Measurements from ENCODE around the gene HTR3D. TPM values are rescaled to one million over a fixed set of nuclear protein-coding genes. Genes with fewer than 3 reads are reported as not detected.

Gene HTR3D
- total and polyA plus RNA-seq, 2 of the 13 experiments (the other 11 are each of a cell fraction or from before 2014, with no cell fraction given) = not detected

DNA sequence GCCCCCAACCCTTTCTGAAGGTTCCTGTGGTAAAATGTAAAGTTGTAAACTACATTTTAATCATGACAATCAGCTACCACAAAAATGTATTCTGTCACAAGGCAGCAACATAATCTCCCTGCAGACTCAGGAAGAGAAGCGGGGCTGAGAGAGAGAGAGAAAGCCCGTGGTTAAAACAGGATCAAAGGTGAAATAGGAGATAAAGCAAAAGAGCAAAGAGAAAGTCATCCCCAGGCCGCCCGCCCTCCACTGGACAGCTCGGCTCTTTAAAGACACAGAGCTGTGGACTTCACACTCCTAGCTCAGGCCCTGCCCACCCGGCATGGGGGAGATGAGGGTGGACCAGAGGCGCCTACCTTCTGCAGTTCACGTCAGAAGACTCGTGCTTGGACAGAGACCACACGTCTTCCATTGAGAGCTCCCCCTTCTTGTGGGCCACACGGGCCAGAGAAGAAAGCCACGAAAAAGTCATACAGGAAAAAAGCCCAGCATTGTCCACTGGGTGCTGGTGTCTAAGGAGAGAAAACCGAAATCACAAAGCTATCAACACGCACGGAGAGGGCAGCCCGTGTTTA is 43.2 kb upstream of the HTR3D start (continued):
- TF ChIP-seq, protein P1, sequence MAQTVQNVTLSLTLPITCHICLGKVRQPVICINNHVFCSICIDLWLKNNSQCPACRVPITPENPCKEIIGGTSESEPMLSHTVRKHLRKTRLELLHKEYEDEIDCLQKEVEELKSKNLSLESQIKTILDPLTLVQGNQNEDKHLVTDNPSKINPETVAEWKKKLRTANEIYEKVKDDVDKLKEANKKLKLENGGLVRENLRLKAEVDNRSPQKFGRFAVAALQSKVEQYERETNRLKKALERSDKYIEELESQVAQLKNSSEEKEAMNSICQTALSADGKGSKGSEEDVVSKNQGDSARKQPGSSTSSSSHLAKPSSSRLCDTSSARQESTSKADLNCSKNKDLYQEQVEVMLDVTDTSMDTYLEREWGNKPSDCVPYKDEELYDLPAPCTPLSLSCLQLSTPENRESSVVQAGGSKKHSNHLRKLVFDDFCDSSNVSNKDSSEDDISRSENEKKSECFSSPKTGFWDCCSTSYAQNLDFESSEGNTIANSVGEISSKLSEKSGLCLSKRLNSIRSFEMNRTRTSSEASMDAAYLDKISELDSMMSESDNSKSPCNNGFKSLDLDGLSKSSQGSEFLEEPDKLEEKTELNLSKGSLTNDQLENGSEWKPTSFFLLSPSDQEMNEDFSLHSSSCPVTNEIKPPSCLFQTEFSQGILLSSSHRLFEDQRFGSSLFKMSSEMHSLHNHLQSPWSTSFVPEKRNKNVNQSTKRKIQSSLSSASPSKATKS (CRISPR knock-in tag; IDR thresholded peaks at IDR 0.05) = no peak
- TF ChIP-seq ZNF775 (CRISPR knock-in tag; IDR thresholded peaks at IDR 0.05; ENCODE audit: borderline replicate concordance) (peak; percentile 90), ELF1 (CRISPR knock-in tag; IDR thresholded peaks at IDR 0.05) (no peak; the same call in 1 of the 2 replicates), ZNF280B (CRISPR knock-in tag; IDR thresholded peaks at IDR 0.05; ENCODE audit: borderline replicate concordance) (no peak), ZNF552 (CRISPR knock-in tag; IDR thresholded peaks at IDR 0.05; ENCODE audit: borderline replicate concordance) (no peak), CBX5 (CRISPR knock-in tag; IDR thresholded peaks at IDR 0.05; ENCODE audit: borderline replicate concordance) (no peak), MATR3 (CRISPR knock-in tag; IDR thresholded peaks at IDR 0.05) (no peak), ZNF850 (CRISPR knock-in tag; conservative IDR thresholded peaks at IDR 0.05) (no peak), PAX8 (CRISPR knock-in tag; IDR thresholded peaks at IDR 0.05; ENCODE audit: borderline replicate concordance) (no peak), HDAC2 (CRISPR knock-in tag; IDR thresholded peaks at IDR 0.05) (peak; percentile 57; the same call in 1 of the 2 replicates), NBN (conservative IDR thresholded peaks at IDR 0.05) (no peak), ZBTB25 (CRISPR knock-in tag; IDR thresholded peaks at IDR 0.05) (no peak), SMARCC2 (IDR thresholded peaks at IDR 0.05) (no peak), ZNF83 (CRISPR knock-in tag; IDR thresholded peaks at IDR 0.05; ENCODE audit: borderline replicate concordance) (no peak), PHF21A (CRISPR knock-in tag; IDR thresholded peaks at IDR 0.05) (peak; percentile 77; the same call in 1 of the 2 replicates), SRSF9 (IDR thresholded peaks at IDR 0.05; ENCODE audit: borderline replicate concordance, insufficient read depth, low read depth, low read length, poor library complexity, severe bottlenecking) (no peak), SMAD1 (CRISPR knock-in tag; IDR thresholded peaks at IDR 0.05; ENCODE audit: borderline replicate concordance, low read depth) (no peak), CENPBD1 (CRISPR knock-in tag; IDR thresholded peaks at IDR 0.05; ENCODE audit: borderline replicate concordance, low read depth) (no peak), KLF6 (CRISPR knock-in tag; IDR thresholded peaks at IDR 0.05) (no peak)
- TF ChIP-seq, protein P2, sequence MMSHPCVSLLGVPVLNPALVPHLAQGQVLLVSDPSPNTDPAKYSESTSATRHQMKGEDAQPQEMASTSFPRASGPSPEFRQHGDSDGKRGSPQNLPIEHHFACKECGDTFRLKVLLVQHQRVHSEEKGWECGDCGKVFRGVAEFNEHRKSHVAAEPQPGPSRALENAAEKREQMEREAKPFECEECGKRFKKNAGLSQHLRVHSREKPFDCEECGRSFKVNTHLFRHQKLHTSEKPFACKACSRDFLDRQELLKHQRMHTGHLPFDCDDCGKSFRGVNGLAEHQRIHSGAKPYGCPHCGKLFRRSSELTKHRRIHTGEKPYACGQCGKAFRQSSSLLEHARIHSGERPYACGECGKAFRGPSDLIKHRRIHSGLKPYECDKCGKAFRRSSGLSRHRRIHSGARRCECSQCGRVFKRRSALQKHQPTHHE (CRISPR knock-in tag; IDR thresholded peaks at IDR 0.05; ENCODE audit: borderline replicate concordance) = no peak

Measured in HepG2 (cell line).